Endodermal cell (in vitro differentiated cells): ENCODE data around the gene MYPOP. TPM values are rescaled to one million over a fixed set of nuclear protein-coding genes. Genes with fewer than 3 reads are reported as not detected.

ENCODE experiments used
- DNase-seq: peaks from one replicate; pipeline ENCODE4 v3.0.0-alpha.2; 2017
- H3K27ac ChIP-seq: 2 replicates; pipeline ENCODE4 v1.5.1; 2013; ENCODE audit warnings: mild to moderate bottlenecking, low read depth, low read length, moderate library complexity
- H3K27me3 ChIP-seq: 2 replicates; pipeline ENCODE4 v1.6.1; 2013; ENCODE audit warnings: mild to moderate bottlenecking, low read length, moderate library complexity; ENCODE audit not compliant: insufficient read depth, control insufficient read depth, poor library complexity, severe bottlenecking
- H3K36me3 ChIP-seq: 2 replicates; pipeline ENCODE4 v1.7.0; 2013; ENCODE audit warnings: mild to moderate bottlenecking, low read length, moderate library complexity; ENCODE audit not compliant: control insufficient read depth, insufficient read depth
- H3K4me1 ChIP-seq: one replicate; pipeline ENCODE4 v1.7.0; 2013; ENCODE audit warnings: low read length; ENCODE audit not compliant: control insufficient read depth, insufficient read depth
- H3K4me3 ChIP-seq: 2 replicates; pipeline ENCODE4 v1.5.1; 2013; ENCODE audit warnings: mild to moderate bottlenecking, low read length, moderate library complexity
- H3K9ac ChIP-seq: 2 replicates; pipeline ENCODE4 v1.6.1; 2013; ENCODE audit warnings: mild to moderate bottlenecking, low read length, moderate library complexity; ENCODE audit not compliant: poor library complexity, severe bottlenecking; ENCODE audit errors: extremely low read depth
- H3K9me3 ChIP-seq: 2 replicates; pipeline ENCODE4 v1.6.1; 2013; ENCODE audit warnings: mild to moderate bottlenecking, low read length, moderate library complexity; ENCODE audit not compliant: control insufficient read depth
- H3K27ac Mint-ChIP-seq: 2 replicates; pipeline ENCODE4 v1.8.0; 2020; ENCODE audit warnings: mixed read lengths
- H3K27me3 Mint-ChIP-seq: 2 replicates; pipeline ENCODE4 v1.8.0; 2021; ENCODE audit warnings: mild to moderate bottlenecking, mixed read lengths; ENCODE audit not compliant: insufficient read depth
- H3K36me3 Mint-ChIP-seq: 2 replicates; pipeline ENCODE4 v1.8.0; 2020; ENCODE audit warnings: low read depth, mixed read lengths
- H3K4me1 Mint-ChIP-seq: 2 replicates; pipeline ENCODE4 v1.8.0; 2020; ENCODE audit warnings: mixed read lengths
- H3K4me3 Mint-ChIP-seq: 2 replicates; pipeline ENCODE4 v1.8.0; 2020; ENCODE audit warnings: mild to moderate bottlenecking, moderate library complexity, mixed read lengths
- H3K9me3 Mint-ChIP-seq: 2 replicates; pipeline ENCODE4 v1.8.0; 2020; ENCODE audit warnings: mild to moderate bottlenecking, mixed read lengths
- WGBS, 2 experiments: methylation state at CpG; one replicate each; pipeline versions ENCODE4 v1.1.5 to v1.1.7; 2013; ENCODE audit warnings: missing lambda C conversion rate in 2 of 2, mixed read lengths in 1 of 2; ENCODE audit not compliant: insufficient coverage in 1 of 2, insufficient read length in 1 of 2; 5-methylcytosine and 5-hydroxymethylcytosine counted together
- total RNA-seq, 2 donors: library from RNA; stranded (reverse); fragmentation: NEBNext Ultra II Directional in 1 of 2; extraction: Animal tissue kit (Norgen Biotek cat#: 25700) in 1 of 2; gene quantifications; 2 replicates in 1 of 2; 3 replicates in 1 of 2; pipeline ENCODE4 v1.2.1, GENCODE V29; 2021
- TF ChIP-seq, protein P1 (sequence below): fragments of 200-600 bp; sonication (generic); conservative IDR thresholded peaks from 2 replicates; pipeline ENCODE4 v1.5.0; 2021; ENCODE audit warnings: antibody characterized with exemption, mild to moderate bottlenecking

The MYPOP gene
- total RNA-seq, 2 donors from 2014 or later: 13.6 to 19.9 TPM

DNA sequence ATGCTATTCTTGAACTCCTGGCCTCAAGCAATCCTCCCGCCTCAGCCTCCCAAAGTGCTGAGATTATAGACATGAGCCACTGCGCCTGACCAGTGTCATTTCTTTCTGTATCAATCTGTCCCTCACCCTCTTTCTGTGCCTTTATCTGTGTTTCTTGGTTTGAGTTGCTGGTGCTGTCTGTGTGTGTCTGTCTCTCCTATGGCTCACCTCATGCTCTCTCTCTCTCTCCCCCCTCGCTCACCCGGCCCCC lies 26.3 kb downstream of the MYPOP start:
- 69 to 70% methylated on average over 4 of the region's 4 CpGs for WGBS, 2 experiments

DNA sequence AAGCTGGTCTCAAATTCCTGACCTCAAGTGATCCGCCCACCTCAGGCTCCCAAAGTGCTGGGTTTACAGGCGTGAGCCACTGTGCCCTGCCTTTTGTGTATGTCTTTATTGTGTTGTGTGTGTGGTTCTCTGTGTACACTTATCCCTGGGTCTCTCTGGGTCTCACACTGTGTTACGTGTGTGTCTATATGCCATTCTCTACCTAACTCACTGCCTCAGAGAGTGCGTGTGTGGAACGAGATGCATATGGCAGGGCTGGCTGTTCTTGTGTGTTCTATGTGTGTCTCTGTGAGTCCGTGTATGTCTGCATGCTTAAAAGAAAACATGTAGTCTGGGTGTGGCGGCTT lies 27.8 kb downstream of the MYPOP start:
- H3K4me3 ChIP-seq: no peak overlapping the region
- H3K27me3 ChIP-seq: no peaks in the 10 kb centered on the region
- Mint-ChIP-seq H3K4me3 (no peak overlapping the region), H3K27ac (peak overlapping the region; percentile 48), H3K27me3 (no peaks in the 10 kb centered on the region), H3K4me1 (peaks cover 48% of the 10 kb centered on the region), H3K9me3 (no peaks in the 10 kb centered on the region), H3K36me3 (peaks cover 26% of the 10 kb centered on the region)
- no peak for DNase-seq
- H3K9ac ChIP-seq: no peak overlapping the region
- H3K36me3 ChIP-seq: peaks cover 20% of the 10 kb centered on the region
- H3K27ac ChIP-seq: no peak overlapping the region
- no peaks in the 10 kb centered on the region for H3K9me3 ChIP-seq
- H3K4me1 ChIP-seq: peaks cover 15% of the 10 kb centered on the region
- TF ChIP-seq, protein P1, sequence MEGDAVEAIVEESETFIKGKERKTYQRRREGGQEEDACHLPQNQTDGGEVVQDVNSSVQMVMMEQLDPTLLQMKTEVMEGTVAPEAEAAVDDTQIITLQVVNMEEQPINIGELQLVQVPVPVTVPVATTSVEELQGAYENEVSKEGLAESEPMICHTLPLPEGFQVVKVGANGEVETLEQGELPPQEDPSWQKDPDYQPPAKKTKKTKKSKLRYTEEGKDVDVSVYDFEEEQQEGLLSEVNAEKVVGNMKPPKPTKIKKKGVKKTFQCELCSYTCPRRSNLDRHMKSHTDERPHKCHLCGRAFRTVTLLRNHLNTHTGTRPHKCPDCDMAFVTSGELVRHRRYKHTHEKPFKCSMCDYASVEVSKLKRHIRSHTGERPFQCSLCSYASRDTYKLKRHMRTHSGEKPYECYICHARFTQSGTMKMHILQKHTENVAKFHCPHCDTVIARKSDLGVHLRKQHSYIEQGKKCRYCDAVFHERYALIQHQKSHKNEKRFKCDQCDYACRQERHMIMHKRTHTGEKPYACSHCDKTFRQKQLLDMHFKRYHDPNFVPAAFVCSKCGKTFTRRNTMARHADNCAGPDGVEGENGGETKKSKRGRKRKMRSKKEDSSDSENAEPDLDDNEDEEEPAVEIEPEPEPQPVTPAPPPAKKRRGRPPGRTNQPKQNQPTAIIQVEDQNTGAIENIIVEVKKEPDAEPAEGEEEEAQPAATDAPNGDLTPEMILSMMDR: no peak
- 95 to 100% methylated on average over 2 to 7 of the region's 7 CpGs for WGBS, 2 experiments

More for the DNA sequence above, 26.3 kb downstream of the MYPOP start:
- H3K27ac Mint-ChIP-seq: peak overlapping the region; percentile 58
- Histone ChIP-seq H3K4me1 (peaks cover 15% of the 10 kb centered on the region), H3K9me3 (no peaks in the 10 kb centered on the region), H3K9ac (no peak overlapping the region), H3K27ac (no peak overlapping the region), H3K27me3 (no peaks in the 10 kb centered on the region), H3K36me3 (peaks cover 12% of the 10 kb centered on the region), H3K4me3 (no peak overlapping the region)
- peaks cover 56% of the 10 kb centered on the region for H3K4me1 Mint-ChIP-seq
- TF ChIP-seq, protein P1: no peak
- H3K27me3 Mint-ChIP-seq: no peaks in the 10 kb centered on the region
- H3K9me3 Mint-ChIP-seq: no peaks in the 10 kb centered on the region
- peak overlapping the region; percentile 41 for H3K4me3 Mint-ChIP-seq
- peaks cover 24% of the 10 kb centered on the region for H3K36me3 Mint-ChIP-seq
- DNase-seq: no peak

DNA sequence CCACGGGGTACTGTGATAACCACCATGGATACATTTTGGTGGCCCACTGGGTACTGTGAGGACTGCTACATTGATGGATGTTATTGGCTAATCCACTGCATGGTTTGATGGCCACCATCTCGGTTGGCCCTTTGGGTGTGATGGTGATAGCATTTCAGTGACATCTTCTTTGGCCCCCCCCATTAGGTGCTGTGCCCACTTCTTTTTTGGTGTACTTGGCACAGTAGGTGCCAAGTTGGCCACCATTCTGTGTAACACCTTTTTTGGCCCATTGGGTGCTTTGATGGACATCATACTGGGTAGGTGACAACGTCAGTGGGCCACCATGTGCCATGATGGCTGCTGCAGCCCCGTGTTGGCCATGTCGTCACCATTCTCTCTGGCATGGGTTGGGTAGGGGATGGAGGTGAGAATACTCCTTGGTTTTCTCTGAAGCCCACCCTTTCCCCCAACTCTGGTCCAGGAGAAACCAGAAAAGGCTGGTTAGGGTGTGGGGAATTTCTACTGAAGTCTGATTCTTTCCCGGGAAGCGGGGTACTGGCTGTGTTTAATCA lies 29.1 kb downstream of the MYPOP start:
- H3K27ac ChIP-seq: no peak overlapping the region
- Mint-ChIP-seq H3K36me3 (peaks cover 32% of the 10 kb centered on the region), H3K4me3 (peak overlapping the region; percentile 15), H3K4me1 (peaks cover 38% of the 10 kb centered on the region), H3K9me3 (no peaks in the 10 kb centered on the region), H3K27ac (peak overlapping the region; percentile 78), H3K27me3 (no peaks in the 10 kb centered on the region)
- no peak for DNase-seq
- 94 to 97% methylated on average over 6 to 7 of the region's 7 CpGs for WGBS, 2 experiments
- TF ChIP-seq, protein P1: no peak
- H3K9me3 ChIP-seq: no peaks in the 10 kb centered on the region
- H3K27me3 ChIP-seq: no peaks in the 10 kb centered on the region
- no peak overlapping the region for H3K4me3 ChIP-seq
- peaks cover 15% of the 10 kb centered on the region for H3K4me1 ChIP-seq
- no peak overlapping the region for H3K9ac ChIP-seq
- H3K36me3 ChIP-seq: peaks cover 26% of the 10 kb centered on the region
